Common myeloid progenitor, CD34-positive (primary cell): ENCODE results near the gene SF3A1.

Source experiments
- CTCF ChIA-PET: fragments of 350-600 bp; sonication (Branson Sonifier 250); formaldehyde crosslinking; loops from one replicate; lab custom pipeline; 2021; ENCODE audit warnings: antibody characterized with exemption; lab: Charles Lee
- POLR2A ChIA-PET: fragments of 350-600 bp; sonication (Branson Sonifier 250); formaldehyde crosslinking; loops from one replicate; lab custom pipeline; 2021; ENCODE audit warnings: antibody characterized with exemption; lab: Charles Lee
- DNase-seq, 3 donors: peaks; one replicate each; pipeline versions ENCODE4 v3.0.0 to v3.0.0-alpha.2; 2013
- H3K27ac ChIP-seq, 2 experiments: 1 replicate in 1 of 2; 2 replicates in 1 of 2; pipeline ENCODE4 v1.7.0; 2013; ENCODE audit warnings: inconsistent platforms in 2 of 2, low read length in 2 of 2, mild to moderate bottlenecking in 2 of 2, low read depth in 1 of 2, moderate library complexity in 1 of 2; ENCODE audit not compliant: severe bottlenecking in 2 of 2, insufficient read depth in 1 of 2, poor library complexity in 1 of 2
- H3K27me3 ChIP-seq, 5 experiments: replicated peaks in 2 of 5; 1 replicate in 3 of 5; 2 replicates in 2 of 5; pipeline versions ENCODE4 v1.6.1 to v1.7.0; 2013; ENCODE audit warnings: low read length in 4 of 5, mild to moderate bottlenecking in 2 of 5, moderate library complexity in 2 of 5, inconsistent platforms in 1 of 5; ENCODE audit not compliant: insufficient read depth in 5 of 5, control insufficient read depth in 4 of 5
- H3K36me3 ChIP-seq, 4 experiments: 1 replicate in 2 of 4; 2 replicates in 2 of 4; pipeline versions ENCODE4 v1.6.1 to v1.7.0; 2013; ENCODE audit warnings: low read length in 3 of 4, control low read depth in 1 of 4, mild to moderate bottlenecking in 1 of 4; ENCODE audit not compliant: control insufficient read depth in 4 of 4, insufficient read depth in 4 of 4
- H3K4me1 ChIP-seq, 4 experiments: 1 replicate in 3 of 4; 2 replicates in 1 of 4; pipeline versions ENCODE4 v1.6.1 to v1.7.1; 2013; ENCODE audit warnings: low read length in 3 of 4, mild to moderate bottlenecking in 3 of 4, control low read depth in 1 of 4, inconsistent platforms in 1 of 4, moderate library complexity in 1 of 4; ENCODE audit not compliant: control insufficient read depth in 4 of 4, insufficient read depth in 4 of 4; ENCODE audit errors: control extremely low read depth in 1 of 4
- H3K4me3 ChIP-seq, 7 experiments: 1 replicate in 4 of 7; 2 replicates in 3 of 7; pipeline versions ENCODE4 v1.5.1 to v1.7.0; 2013; ENCODE audit warnings: mild to moderate bottlenecking in 7 of 7, low read length in 6 of 7, moderate library complexity in 6 of 7, inconsistent platforms in 2 of 7, low read depth in 2 of 7, control low read depth in 1 of 7; ENCODE audit not compliant: insufficient read depth in 4 of 7, control insufficient read depth in 1 of 7; ENCODE audit errors: extremely low read depth in 1 of 7
- H3K9me3 ChIP-seq, 5 experiments: 1 replicate in 4 of 5; 2 replicates in 1 of 5; pipeline versions ENCODE4 v1.6.1 to v1.7.1; 2013; ENCODE audit warnings: low read length in 4 of 5, mild to moderate bottlenecking in 2 of 5, inconsistent platforms in 1 of 5, low read depth in 1 of 5, moderate library complexity in 1 of 5; ENCODE audit not compliant: control insufficient read depth in 4 of 5, insufficient read depth in 2 of 5; ENCODE audit errors: control extremely low read depth in 1 of 5
- WGBS: methylation state at CpG from one replicate; pipeline ENCODE4 v1.1.5; 2013; ENCODE audit not compliant: insufficient coverage; 5-methylcytosine and 5-hydroxymethylcytosine counted together

The SF3A1 gene

DNA sequence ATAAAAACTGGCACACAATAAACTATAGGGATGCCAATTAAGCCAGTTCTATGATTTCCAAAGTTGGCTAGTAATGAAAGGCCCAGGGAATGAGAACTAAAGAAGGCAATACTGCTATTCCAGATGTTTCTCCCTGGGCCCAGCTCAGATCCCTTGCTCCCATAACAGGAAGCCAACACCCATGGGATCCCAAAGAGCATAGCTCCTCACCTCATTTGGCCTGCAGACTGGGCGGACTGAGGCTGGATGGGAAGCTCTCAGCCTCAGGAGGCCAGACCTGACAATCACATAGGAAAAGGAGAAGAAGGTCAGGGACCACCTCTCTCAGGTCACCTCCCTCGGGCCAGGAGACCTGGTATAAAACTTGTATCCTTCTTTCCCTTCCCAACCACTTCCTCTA lies 35.2 kb downstream of the SF3A1 start:
- Histone ChIP-seq H3K36me3 (peaks cover 7 to 23% (median 9%) of the 10 kb centered on the region in 4 experiments), H3K9me3 (no peaks in the 10 kb centered on the region), H3K27me3 (no peaks in the 10 kb centered on the region), H3K4me3 (no peak overlapping the region), H3K27ac (no peak overlapping the region), H3K4me1 (peaks cover 13 to 30% (median 29%) of the 10 kb centered on the region in 4 experiments)
- ChIA-PET POLR2A (no interaction called here), CTCF (interaction anchor here (1.2 kb wide), 1 partner anchor 69 kb away, joined by 3 read pairs; no protein-coding TSS in a partner anchor)
- 100% methylated on average over 2 of the region's 2 CpGs for WGBS
- no peak for DNase-seq

DNA sequence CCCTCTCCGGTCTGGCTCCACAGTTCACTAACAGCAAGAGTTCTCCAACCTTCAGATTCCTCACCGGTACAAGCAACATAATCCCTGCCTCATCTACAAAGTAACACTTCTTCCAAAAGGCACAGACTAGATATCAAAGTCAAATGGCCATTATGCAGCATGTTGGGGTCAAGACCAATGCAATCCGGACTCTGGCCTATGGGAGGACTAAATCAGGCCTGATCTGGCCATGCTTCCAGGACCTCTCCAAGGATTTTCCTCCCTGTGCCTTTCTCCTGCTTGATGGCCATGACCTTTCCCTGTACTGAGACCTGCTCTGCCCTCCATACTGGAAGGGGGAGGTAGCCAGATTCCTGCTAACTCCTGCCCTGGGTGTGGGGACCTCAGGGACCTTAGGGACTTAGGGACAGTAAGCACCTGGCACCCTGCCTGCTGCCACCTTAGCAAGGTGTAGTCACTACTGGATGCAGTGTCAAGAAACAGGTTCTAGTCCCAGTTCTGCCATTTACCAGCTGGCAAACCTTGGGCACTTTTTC lies 36.6 kb downstream of the SF3A1 start:
- WGBS = 100% methylated on average over 3 of the region's 3 CpGs
- POLR2A ChIA-PET = interaction anchor here (0.5 kb wide), 1 partner anchor 18 kb away, joined by 3 read pairs; no protein-coding TSS in a partner anchor

DNA sequence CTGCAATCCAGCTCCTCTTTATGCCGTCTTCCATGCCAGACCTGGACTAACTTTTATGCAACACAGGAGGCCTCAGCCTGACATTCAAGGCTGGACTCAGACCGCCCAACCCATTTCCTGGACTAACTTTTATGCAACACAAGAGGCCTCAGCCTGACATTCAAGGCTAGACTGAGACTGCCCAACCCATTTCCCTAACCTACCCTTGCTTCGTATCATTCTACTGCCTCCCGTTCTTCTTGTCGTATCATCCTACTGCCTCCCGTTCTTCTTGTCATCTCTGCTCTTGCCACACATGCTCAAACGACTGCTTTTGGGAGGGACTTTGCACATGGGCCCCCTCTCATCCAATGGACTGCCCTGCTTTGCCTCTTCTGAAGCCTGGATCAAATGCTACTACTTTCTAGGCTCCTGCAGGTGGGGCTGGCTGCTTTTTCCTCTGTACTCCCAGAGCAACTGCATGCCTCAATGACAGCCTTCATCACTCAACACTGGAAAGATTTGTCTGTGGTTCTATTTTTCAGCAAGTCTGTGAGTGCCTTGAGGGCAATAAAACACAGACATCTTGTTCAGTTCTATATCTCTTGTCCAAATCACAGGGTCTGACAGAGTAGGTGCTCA lies 37.8 kb downstream of the SF3A1 start:
- no peak for DNase-seq
- ChIA-PET CTCF (interaction anchor here (0.7 to 1.8 kb wide), 3 partner anchors 8 to 67 kb away, joined by 3 to 5 read pairs (median 3); no protein-coding TSS in a partner anchor), POLR2A (no interaction called here)
- Histone ChIP-seq H3K36me3 (peaks cover 7 to 23% (median 9%) of the 10 kb centered on the region in 4 experiments), H3K27ac (no peak overlapping the region), H3K4me3 (no peak overlapping the region), H3K9me3 (no peaks in the 10 kb centered on the region), H3K4me1 (peaks cover 9 to 31% (median 31%) of the 10 kb centered on the region in 4 experiments), H3K27me3 (no peaks in the 10 kb centered on the region)
- WGBS = 97% methylated on average over 7 of the region's 7 CpGs

More for the DNA sequence above, 36.6 kb downstream of the SF3A1 start:
- Histone ChIP-seq H3K36me3 (peaks cover 7 to 23% (median 9%) of the 10 kb centered on the region in 4 experiments), H3K4me3 (no peak overlapping the region), H3K27ac (no peak overlapping the region), H3K9me3 (no peaks in the 10 kb centered on the region), H3K4me1 (peaks cover 13 to 31% (median 31%) of the 10 kb centered on the region in 4 experiments), H3K27me3 (no peaks in the 10 kb centered on the region)
- DNase-seq = no peak
- CTCF ChIA-PET = interaction anchor here (1.2 to 1.6 kb wide), 2 partner anchors 66 to 71 kb away, joined by 3 read pairs; no protein-coding TSS in a partner anchor

DNA sequence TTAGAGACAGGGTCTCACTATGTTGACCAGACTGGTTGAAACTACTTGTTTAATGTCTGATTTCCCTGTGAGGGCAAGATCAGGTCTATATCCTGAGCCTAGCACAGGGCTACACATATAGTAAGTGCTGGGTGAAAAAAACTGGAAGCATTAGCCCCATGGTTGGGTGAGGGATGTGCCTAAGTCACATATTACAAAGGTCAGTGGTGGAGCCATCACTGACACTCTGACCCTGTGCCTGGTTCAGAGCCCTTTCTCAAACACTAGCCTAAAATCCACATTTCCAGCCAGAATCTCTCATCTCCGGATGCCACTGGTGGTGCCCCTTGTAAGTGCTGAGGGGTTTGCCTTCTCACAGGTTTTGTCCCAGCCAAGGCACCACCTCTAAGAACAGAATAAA lies 38.9 kb downstream of the SF3A1 start:
- Histone ChIP-seq H3K27ac (no peak overlapping the region), H3K9me3 (no peaks in the 10 kb centered on the region), H3K4me1 (peaks cover 15 to 38% (median 36%) of the 10 kb centered on the region in 4 experiments), H3K27me3 (no peaks in the 10 kb centered on the region), H3K36me3 (peaks cover 7 to 23% (median 9%) of the 10 kb centered on the region in 4 experiments), H3K4me3 (no peak overlapping the region)
- ChIA-PET CTCF (interaction anchor here (0.9 to 1.8 kb wide), 2 partner anchors 7 to 14 kb away, joined by 3 to 5 read pairs; no protein-coding TSS in a partner anchor), POLR2A (no interaction called here)
- WGBS = 80% methylated on average over 1 of the region's 1 CpG
- DNase-seq = no peak

DNA sequence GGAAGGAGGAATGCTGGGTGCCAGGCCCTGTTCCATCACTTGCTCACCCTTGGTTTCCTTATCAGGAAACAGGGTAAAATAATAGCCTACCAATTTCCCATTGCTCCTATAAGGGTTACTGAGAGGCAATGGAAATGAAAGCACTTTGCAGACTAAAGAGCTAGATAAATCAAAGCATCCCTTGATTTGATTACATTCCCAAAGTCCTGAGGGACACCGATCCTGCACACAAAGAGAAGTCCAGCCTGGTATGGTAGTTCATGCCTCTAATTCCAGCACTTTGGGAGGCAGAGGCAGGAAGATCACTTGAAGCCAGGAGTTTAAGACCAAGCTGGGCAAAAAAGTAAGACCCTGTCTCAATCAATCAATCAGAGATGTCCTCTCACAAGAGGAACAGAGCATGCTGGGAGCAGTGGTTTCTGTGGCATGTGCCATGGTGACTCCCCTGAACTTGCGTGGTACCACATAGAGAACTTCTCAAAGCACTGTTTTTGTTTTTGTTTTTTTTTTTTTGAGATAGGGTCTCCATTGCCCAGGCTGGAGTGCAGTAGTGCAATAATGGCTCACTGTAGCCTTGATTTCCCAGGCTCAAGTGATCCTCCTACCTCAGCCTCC lies 40.6 kb downstream of the SF3A1 start:
- ChIA-PET CTCF (interaction anchor here (1.0 to 4.5 kb wide), 4 partner anchors 14 to 208 kb away, joined by 3 to 12 read pairs (median 4); no protein-coding TSS in a partner anchor), POLR2A (no interaction called here)
- peaks cover 6 to 23% (median 7%) of the 10 kb centered on the region in 4 experiments for H3K36me3 ChIP-seq
- 95% methylated on average over 2 of the region's 2 CpGs for WGBS
- H3K4me3 ChIP-seq = no peak overlapping the region
- H3K4me1 ChIP-seq = peaks cover 17 to 54% (median 47%) of the 10 kb centered on the region in 4 experiments
- DNase-seq = no peak
- H3K27me3 ChIP-seq = no peaks in the 10 kb centered on the region
- H3K27ac ChIP-seq = no peak overlapping the region
- H3K9me3 ChIP-seq = no peaks in the 10 kb centered on the region

DNA sequence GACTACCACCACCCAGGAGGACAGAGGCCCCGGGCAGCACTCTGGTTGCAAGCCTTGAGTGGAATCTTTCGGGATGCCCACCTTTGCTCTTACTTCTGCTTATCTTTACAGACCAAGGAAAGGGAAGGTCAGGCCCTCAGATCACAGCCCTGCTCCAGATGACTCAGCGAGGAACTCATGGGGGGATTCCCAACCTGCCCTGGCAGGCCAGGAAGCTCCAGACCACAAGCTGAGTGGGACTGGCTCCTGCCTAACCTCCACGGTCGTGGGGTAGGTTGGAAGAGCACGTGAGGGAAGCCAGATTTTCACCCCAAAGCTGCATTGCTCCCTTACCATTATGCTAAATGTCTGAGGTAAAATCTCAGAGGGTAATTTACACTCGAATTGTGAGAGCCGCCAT lies 41.8 kb downstream of the SF3A1 start:
- no peaks in the 10 kb centered on the region for H3K27me3 ChIP-seq
- peaks cover 4 to 13% (median 5%) of the 10 kb centered on the region in 4 experiments for H3K36me3 ChIP-seq
- H3K4me3 ChIP-seq = peak overlapping the region in 2 of 7 experiments; percentile 7 to 19
- H3K4me1 ChIP-seq = peaks cover 23 to 65% (median 59%) of the 10 kb centered on the region in 4 experiments
- DNase-seq = peak; percentile 81 to 95 (median 94)
- CTCF ChIA-PET = interaction anchor here (0.7 to 5.4 kb wide), 10 partner anchors 8 to 132 kb away, joined by 3 to 31 read pairs (median 3); partner anchors contain the start of genes CASTOR1 and TBC1D10A
- no peak overlapping the region for H3K27ac ChIP-seq
- 14% methylated on average over 7 of the region's 8 CpGs for WGBS
- POLR2A ChIA-PET = interaction anchor here (0.8 to 1.0 kb wide), 2 partner anchors 9 to 25 kb away, joined by 3 read pairs; partner anchors contain the start of gene CASTOR1
- H3K9me3 ChIP-seq = no peaks in the 10 kb centered on the region
